NT2/D1 (cell line): Measurements from ENCODE around the gene NAA80.

Experiments
- DNase-seq: peaks from one replicate; pipeline ENCODE4 v3.0.0-alpha.2; 2011; ENCODE audit warnings: low read depth, low spot score
- H3K27me3 ChIP-seq: 2 replicates; pipeline ENCODE4 v1.6.0; 2011; ENCODE audit warnings: mild to moderate bottlenecking; ENCODE audit not compliant: insufficient read length, insufficient read depth
- H3K36me3 ChIP-seq: 2 replicates; pipeline ENCODE4 v1.6.1; 2011; ENCODE audit warnings: mild to moderate bottlenecking, low read length, mixed read lengths; ENCODE audit not compliant: insufficient read depth, insufficient read length
- H3K4me1 ChIP-seq: 2 replicates; pipeline ENCODE4 v1.5.1; 2011; ENCODE audit not compliant: insufficient read depth, insufficient read length
- H3K4me3 ChIP-seq: 2 replicates; pipeline ENCODE4 v1.5.1; 2011; ENCODE audit warnings: low read depth; ENCODE audit not compliant: insufficient read length
- H3K9ac ChIP-seq: 2 replicates; pipeline ENCODE4 v1.6.0; 2011; ENCODE audit warnings: low read depth; ENCODE audit not compliant: insufficient read length
- H3K9me3 ChIP-seq: 2 replicates; pipeline ENCODE4 v1.5.1; 2011; ENCODE audit warnings: mild to moderate bottlenecking, low read length; ENCODE audit not compliant: insufficient read depth
- SUZ12 ChIP-seq: IDR thresholded peaks from 2 replicates; pipeline ENCODE4 v1.6.1; 2011; ENCODE audit not compliant: insufficient read length, insufficient read depth; ENCODE audit errors: extremely low read depth
- YY1 ChIP-seq: IDR thresholded peaks from 2 replicates; pipeline ENCODE4 v1.6.1; 2011; ENCODE audit not compliant: insufficient read length, insufficient read depth
- ZNF274 ChIP-seq: IDR thresholded peaks from 2 replicates; pipeline ENCODE4 v1.6.1; 2011; ENCODE audit warnings: mild to moderate bottlenecking, low read depth, low read length

NAA80 gene

GRCh38 chr3:50341537-50341936 lies 42.3 kb upstream of the NAA80 start:
- Histone ChIP-seq H3K27me3 (peaks cover 40% of the 10 kb centered on the region), H3K4me1 (peaks cover 18% of the 10 kb centered on the region), H3K4me3 (no peak overlapping the region), H3K36me3 (peaks cover 1% of the 10 kb centered on the region), H3K9me3 (no peaks in the 10 kb centered on the region), H3K9ac (no peak overlapping the region)
- TF ChIP-seq YY1 (no peak), SUZ12 (no peak), ZNF274 (no peak)
- no peak for DNase-seq

- no peak within 1 kb of the TSS for H3K4me3 ChIP-seq
- no peak for DNase-seq
- H3K36me3 ChIP-seq: peaks cover 10% of the 10 kb centered on the region
- H3K27me3 ChIP-seq: peaks cover 35% of the 10 kb centered on the region
- H3K9ac ChIP-seq: no peak within 1 kb of the TSS
- no peak for TF ChIP-seq ZNF274
- no peaks in the 10 kb centered on the region for H3K9me3 ChIP-seq
- peaks cover 16% of the 10 kb centered on the region for H3K4me1 ChIP-seq
Measured at GRCh38 chr3:50340448-50341329, 41.5 kb upstream of the NAA80 start, which contains the start of gene RASSF1. TSS of gene RASSF1 (minus strand) at chr3:50340836. CDS start at chr3:50340805, 31 bp downstream.

- no peak overlapping the region for H3K4me3 ChIP-seq
Measured at GRCh38 chr3:50340147-50340447, 40.9 kb upstream of the NAA80 start.

GRCh38 chr3:50339485-50340146 lies 40.4 kb upstream of the NAA80 start:
- Histone ChIP-seq H3K36me3 (peaks cover 19% of the 10 kb centered on the region), H3K9ac (no peak overlapping the region), H3K27me3 (peaks cover 24% of the 10 kb centered on the region), H3K4me1 (peaks cover 14% of the 10 kb centered on the region), H3K9me3 (no peaks in the 10 kb centered on the region), H3K4me3 (no peak overlapping the region)
- TF ChIP-seq YY1: no peak
- TF ChIP-seq ZNF274: no peak
- TF ChIP-seq SUZ12: no peak
- no peak for DNase-seq

More at GRCh38 chr3:50340147-50340447, 40.9 kb upstream of the NAA80 start:
- Histone ChIP-seq H3K9ac (no peak overlapping the region), H3K36me3 (peaks cover 16% of the 10 kb centered on the region), H3K9me3 (no peaks in the 10 kb centered on the region), H3K4me1 (peaks cover 15% of the 10 kb centered on the region), H3K27me3 (peaks cover 29% of the 10 kb centered on the region)
- TF ChIP-seq SUZ12: no peak
- TF ChIP-seq YY1: no peak
- DNase-seq: no peak

- H3K4me3 ChIP-seq: no peak overlapping the region
- peaks cover 14% of the 10 kb centered on the region for H3K4me1 ChIP-seq
- DNase-seq: no peak
- no peak overlapping the region for H3K9ac ChIP-seq
- peaks cover 26% of the 10 kb centered on the region for H3K36me3 ChIP-seq
- no peaks in the 10 kb centered on the region for H3K9me3 ChIP-seq
- peaks cover 21% of the 10 kb centered on the region for H3K27me3 ChIP-seq
- TF ChIP-seq SUZ12 (no peak), ZNF274 (no peak), YY1 (no peak)
Measured at GRCh38 chr3:50338965-50339364, 39.8 kb upstream of the NAA80 start.

- peak; percentile 99 for DNase-seq
- no peak for TF ChIP-seq SUZ12
- no peak for TF ChIP-seq YY1
- TF ChIP-seq ZNF274: no peak
- Histone ChIP-seq H3K27me3 (peaks cover 11% of the 10 kb centered on the region), H3K9ac (peak overlapping the region; percentile 98), H3K4me3 (peak overlapping the region; percentile 96), H3K4me1 (peaks cover 10% of the 10 kb centered on the region), H3K36me3 (peaks cover 41% of the 10 kb centered on the region), H3K9me3 (no peaks in the 10 kb centered on the region)
Measured at GRCh38 chr3:50337175-50337861, 38.1 kb upstream of the NAA80 start.

- peak overlapping the region; percentile 98 for H3K9ac ChIP-seq
- TF ChIP-seq SUZ12 (no peak), YY1 (no peak), ZNF274 (no peak)
- no peak for DNase-seq
- peaks cover 48% of the 10 kb centered on the region for H3K36me3 ChIP-seq
- no peaks in the 10 kb centered on the region for H3K9me3 ChIP-seq
- H3K4me3 ChIP-seq: peak overlapping the region; percentile 96
- H3K4me1 ChIP-seq: peaks cover 8% of the 10 kb centered on the region
- H3K27me3 ChIP-seq: peaks cover 9% of the 10 kb centered on the region
Measured at GRCh38 chr3:50336452-50337174, 37.4 kb upstream of the NAA80 start.
